Upper lobe of right lung (tissue), 1 donor: ENCODE results near the gene PCGF6. TPM values are rescaled to one million over a fixed set of nuclear protein-coding genes. Genes with fewer than 3 reads are reported as not detected.

Experiments used
- ATAC-seq: fragments of 200-7000 bp; cut with Tn5 transposase; one replicate; pipeline ENCODE4 v1.9.1; 2020; ENCODE audit warnings: mild to moderate bottlenecking, moderate library complexity
- DNase-seq: peaks from one replicate; pipeline ENCODE4 v3.0.0-alpha.2; 2020
- H3K27ac ChIP-seq: fragments of 200-600 bp; one replicate; pipeline ENCODE4 v1.8.0; 2022
- H3K27me3 ChIP-seq: fragments of 200-600 bp; one replicate; pipeline ENCODE4 v1.8.0; 2022; ENCODE audit warnings: mild to moderate bottlenecking
- H3K36me3 ChIP-seq: fragments of 200-600 bp; one replicate; pipeline ENCODE4 v1.8.0; 2022
- H3K4me1 ChIP-seq: fragments of 200-600 bp; one replicate; pipeline ENCODE4 v1.8.0; 2022
- H3K4me3 ChIP-seq: fragments of 200-600 bp; one replicate; pipeline ENCODE4 v1.8.0; 2022; ENCODE audit warnings: mild to moderate bottlenecking
- H3K9me3 ChIP-seq: fragments of 200-600 bp; one replicate; pipeline ENCODE4 v1.8.0; 2022
- intact Hi-C: fragments of 100-400 bp; cut with DNase I; formaldehyde crosslinking; loops from one replicate; pipeline ENCODE4 v1.11.0; 2022
- total RNA-seq: library from RNA; stranded (reverse); fragmentation: NEBNext Ultra II Directional; extraction: Animal tissue kit (Norgen Biotek cat#: 25700); gene quantifications from one replicate; pipeline ENCODE4 v1.2.1, GENCODE V29; 2021
- TF ChIP-seq, protein P1 (sequence below): fragments of 200-600 bp; IDR thresholded peaks from one replicate; pipeline ENCODE4 v1.8.0; 2022; ENCODE audit warnings: antibody characterized with exemption
- donor health status: DM: no; HTN: yes; CAD: no; lungs with severe emphysema.

PCGF6 gene
- total RNA-seq, 1 donor from 2014 or later = 5.5 TPM

DNA sequence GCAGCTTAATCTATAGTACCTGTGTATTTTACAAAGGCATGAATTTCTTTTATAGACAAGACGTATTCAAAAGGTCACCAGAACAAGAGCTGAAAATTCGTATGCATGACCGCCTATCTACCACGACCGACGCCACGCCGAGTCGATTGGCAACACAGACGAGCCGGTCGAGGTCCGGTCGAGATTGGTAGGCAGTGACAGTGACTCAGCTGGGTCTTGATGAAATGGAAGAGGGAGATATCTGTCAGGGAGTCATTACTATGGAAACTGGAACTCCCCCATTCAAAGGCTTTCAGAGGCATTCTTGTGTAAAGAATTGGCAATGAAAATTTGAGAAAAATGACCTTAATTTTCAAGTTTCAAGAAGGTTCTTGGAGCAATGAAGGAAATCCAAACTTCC, 43.2 kb upstream of the PCGF6 start:
- ATAC-seq = no peak
- H3K4me3 ChIP-seq = no peak overlapping the region
- H3K27me3 ChIP-seq = no peaks in the 10 kb centered on the region
- H3K4me1 ChIP-seq = peaks cover 21% of the 10 kb centered on the region
- no peaks in the 10 kb centered on the region for H3K9me3 ChIP-seq
- intact Hi-C loops = no loop called here
- peaks cover 44% of the 10 kb centered on the region for H3K36me3 ChIP-seq
- H3K27ac ChIP-seq = no peak overlapping the region
- DNase-seq = peak; percentile 32
- TF ChIP-seq, protein P1, sequence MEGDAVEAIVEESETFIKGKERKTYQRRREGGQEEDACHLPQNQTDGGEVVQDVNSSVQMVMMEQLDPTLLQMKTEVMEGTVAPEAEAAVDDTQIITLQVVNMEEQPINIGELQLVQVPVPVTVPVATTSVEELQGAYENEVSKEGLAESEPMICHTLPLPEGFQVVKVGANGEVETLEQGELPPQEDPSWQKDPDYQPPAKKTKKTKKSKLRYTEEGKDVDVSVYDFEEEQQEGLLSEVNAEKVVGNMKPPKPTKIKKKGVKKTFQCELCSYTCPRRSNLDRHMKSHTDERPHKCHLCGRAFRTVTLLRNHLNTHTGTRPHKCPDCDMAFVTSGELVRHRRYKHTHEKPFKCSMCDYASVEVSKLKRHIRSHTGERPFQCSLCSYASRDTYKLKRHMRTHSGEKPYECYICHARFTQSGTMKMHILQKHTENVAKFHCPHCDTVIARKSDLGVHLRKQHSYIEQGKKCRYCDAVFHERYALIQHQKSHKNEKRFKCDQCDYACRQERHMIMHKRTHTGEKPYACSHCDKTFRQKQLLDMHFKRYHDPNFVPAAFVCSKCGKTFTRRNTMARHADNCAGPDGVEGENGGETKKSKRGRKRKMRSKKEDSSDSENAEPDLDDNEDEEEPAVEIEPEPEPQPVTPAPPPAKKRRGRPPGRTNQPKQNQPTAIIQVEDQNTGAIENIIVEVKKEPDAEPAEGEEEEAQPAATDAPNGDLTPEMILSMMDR = no peak

DNA sequence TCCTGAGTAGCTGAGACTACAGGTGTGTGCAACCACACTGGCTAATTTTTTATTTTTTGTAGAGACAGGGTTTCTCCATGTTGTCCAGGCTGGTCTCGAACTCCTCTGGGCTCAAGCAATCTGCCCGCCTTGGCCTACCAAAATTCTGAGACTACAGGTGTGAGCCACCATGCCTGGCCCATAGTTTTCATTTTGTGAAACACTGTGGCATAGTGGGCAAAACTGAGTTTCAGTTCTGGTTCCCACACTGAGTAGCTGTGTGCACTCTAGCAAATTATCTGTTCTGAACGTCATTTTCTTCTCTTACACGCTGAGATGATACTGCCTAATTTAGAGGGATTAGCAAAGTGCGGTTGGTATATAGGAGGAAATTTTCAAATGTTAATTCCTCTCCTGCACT, 31.8 kb upstream of the PCGF6 start:
- H3K36me3 ChIP-seq = peaks cover 82% of the 10 kb centered on the region
- TF ChIP-seq, protein P1 = no peak
- ATAC-seq (no peak), DNase-seq (no peak)
- no peaks in the 10 kb centered on the region for H3K27me3 ChIP-seq
- no peaks in the 10 kb centered on the region for H3K4me1 ChIP-seq
- no peaks in the 10 kb centered on the region for H3K9me3 ChIP-seq
- no peak overlapping the region for H3K4me3 ChIP-seq
- no peak overlapping the region for H3K27ac ChIP-seq
- intact Hi-C loops = no loop called here

GRCh38 chr10:103374263-103374662, 23.3 kb upstream of the PCGF6 start:
- H3K36me3 ChIP-seq = peaks cover 58% of the 10 kb centered on the region
- TF ChIP-seq, protein P1 = no peak

GRCh38 chr10:103373544-103373943, 22.6 kb upstream of the PCGF6 start:
- Histone ChIP-seq H3K27me3 (no peaks in the 10 kb centered on the region), H3K9me3 (no peaks in the 10 kb centered on the region), H3K36me3 (peaks cover 51% of the 10 kb centered on the region), H3K27ac (no peak overlapping the region), H3K4me1 (peaks cover 12% of the 10 kb centered on the region), H3K4me3 (no peak overlapping the region)
- intact Hi-C loops = no loop called here
- TF ChIP-seq, protein P1 = no peak
- no peak for DNase-seq
- ATAC-seq = no peak

More at GRCh38 chr10:103374263-103374662, 23.3 kb upstream of the PCGF6 start:
- Histone ChIP-seq H3K4me1 (peaks cover 7% of the 10 kb centered on the region), H3K4me3 (no peak overlapping the region), H3K27me3 (no peaks in the 10 kb centered on the region), H3K9me3 (no peaks in the 10 kb centered on the region), H3K27ac (no peak overlapping the region)
- intact Hi-C loops = no loop called here
- DNase-seq = no peak
- ATAC-seq = no peak

- peaks cover under 1% of the 10 kb centered on the region for H3K36me3 ChIP-seq
- H3K4me1 ChIP-seq = peaks cover 12% of the 10 kb centered on the region
- ATAC-seq = peak; percentile 97
- peak within 1 kb of the TSS; percentile 91 for H3K4me3 ChIP-seq
- H3K27ac ChIP-seq = peak within 1 kb of the TSS; percentile 70
- TF ChIP-seq, protein P1 = no peak
- no peaks in the 10 kb centered on the region for H3K9me3 ChIP-seq
- intact Hi-C loops = no loop called here
- peak; percentile 94 for DNase-seq
- H3K27me3 ChIP-seq = no peaks in the 10 kb centered on the region
These were observed 17.0 kb upstream of the PCGF6 start, which contains the start of gene TAF5 for GRCh38 chr10:103367782-103368518. Gene TAF5 (plus strand): TSS chr10:103367976. CDS start chr10:103367990, 14 bp downstream.
